Endothelial cell of umbilical vein (primary cell): ENCODE data around the gene SORL1.

Source experiments
- EZH2 ChIP-seq: IDR thresholded peaks from 2 replicates; pipeline ENCODE4 v1.6.1; 2012; ENCODE audit warnings: borderline replicate concordance, low read depth, mild to moderate bottlenecking, moderate library complexity, low read length, inconsistent platforms; ENCODE audit not compliant: severe bottlenecking
- POLR2A ChIP-seq: IDR thresholded peaks from 2 replicates; pipeline ENCODE4 v1.6.1; 2012; ENCODE audit warnings: low read depth, mild to moderate bottlenecking, control low read depth, low read length
- POLR2AphosphoS5 ChIP-seq: IDR thresholded peaks from 2 replicates; pipeline ENCODE4 v1.6.1; 2012; ENCODE audit warnings: low read depth, mild to moderate bottlenecking, control low read depth, low read length, moderate library complexity; ENCODE audit not compliant: insufficient read depth
- TF ChIP-seq, protein P1 (sequence below), 2 donors: IDR thresholded peaks; 1 replicate in 1 of 2; 2 replicates in 1 of 2; pipeline ENCODE4 v1.5.1; 2011; ENCODE audit warnings: low read length in 2 of 2, mild to moderate bottlenecking in 2 of 2, moderate library complexity in 2 of 2, control low read depth in 1 of 2, inconsistent platforms in 1 of 2, low read depth in 1 of 2; ENCODE audit not compliant: insufficient read depth in 1 of 2; ENCODE audit errors: extremely low read depth in 1 of 2
- TF ChIP-seq, protein P2 (sequence below): IDR thresholded peaks from 2 replicates; pipeline ENCODE4 v1.6.1; 2011; ENCODE audit not compliant: insufficient read depth, insufficient read length

DNA sequence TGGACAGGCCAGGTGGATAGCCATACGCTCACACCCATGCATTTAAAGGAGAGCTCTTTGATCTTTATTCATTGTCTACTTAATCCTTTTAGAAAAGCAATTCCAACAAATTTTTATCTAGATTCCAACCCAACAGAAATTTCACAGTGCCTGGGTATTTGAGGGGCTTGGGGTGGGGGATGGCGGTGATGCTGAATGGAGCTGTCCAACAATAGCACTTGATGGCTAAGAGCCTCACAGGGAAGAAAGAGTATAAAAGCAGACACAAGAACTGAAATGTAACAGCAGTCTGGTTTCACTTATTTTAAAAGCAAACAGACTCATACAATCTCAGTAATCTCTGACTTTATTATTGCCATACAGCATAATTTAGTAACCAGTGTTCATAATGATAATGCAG lies 102.4 kb downstream of the SORL1 start:
- TF ChIP-seq, protein P1, sequence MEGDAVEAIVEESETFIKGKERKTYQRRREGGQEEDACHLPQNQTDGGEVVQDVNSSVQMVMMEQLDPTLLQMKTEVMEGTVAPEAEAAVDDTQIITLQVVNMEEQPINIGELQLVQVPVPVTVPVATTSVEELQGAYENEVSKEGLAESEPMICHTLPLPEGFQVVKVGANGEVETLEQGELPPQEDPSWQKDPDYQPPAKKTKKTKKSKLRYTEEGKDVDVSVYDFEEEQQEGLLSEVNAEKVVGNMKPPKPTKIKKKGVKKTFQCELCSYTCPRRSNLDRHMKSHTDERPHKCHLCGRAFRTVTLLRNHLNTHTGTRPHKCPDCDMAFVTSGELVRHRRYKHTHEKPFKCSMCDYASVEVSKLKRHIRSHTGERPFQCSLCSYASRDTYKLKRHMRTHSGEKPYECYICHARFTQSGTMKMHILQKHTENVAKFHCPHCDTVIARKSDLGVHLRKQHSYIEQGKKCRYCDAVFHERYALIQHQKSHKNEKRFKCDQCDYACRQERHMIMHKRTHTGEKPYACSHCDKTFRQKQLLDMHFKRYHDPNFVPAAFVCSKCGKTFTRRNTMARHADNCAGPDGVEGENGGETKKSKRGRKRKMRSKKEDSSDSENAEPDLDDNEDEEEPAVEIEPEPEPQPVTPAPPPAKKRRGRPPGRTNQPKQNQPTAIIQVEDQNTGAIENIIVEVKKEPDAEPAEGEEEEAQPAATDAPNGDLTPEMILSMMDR (IDR thresholded peaks at IDR 0.05; ENCODE audit: extremely low read depth in 1 of 2, insufficient read depth in 1 of 2, low read depth in 1 of 2, low read length in 2 of 2): no peak
- TF ChIP-seq POLR2AphosphoS5: no peak
- TF ChIP-seq, protein P2, sequence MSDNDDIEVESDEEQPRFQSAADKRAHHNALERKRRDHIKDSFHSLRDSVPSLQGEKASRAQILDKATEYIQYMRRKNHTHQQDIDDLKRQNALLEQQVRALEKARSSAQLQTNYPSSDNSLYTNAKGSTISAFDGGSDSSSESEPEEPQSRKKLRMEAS: no peak
- TF ChIP-seq POLR2A: no peak
- no peak for TF ChIP-seq EZH2
